Urinary bladder (tissue), 4 donors: ENCODE data around the gene NRXN2. TPM values are rescaled to one million over a fixed set of nuclear protein-coding genes. Genes with fewer than 3 reads are reported as not detected.
"Not testable (repeated sequence)": the region's sequence is repeated elsewhere in the genome, so short reads cannot be mapped to it uniquely, and the experiment has no call there.

Source experiments
- DNase-seq: peaks from one replicate; pipeline ENCODE4 v3.0.0-alpha.2; 2015; ENCODE audit errors: extremely low spot score
- H3K27ac ChIP-seq: one replicate; pipeline ENCODE4 v1.5.1; 2013; ENCODE audit warnings: low read depth, mild to moderate bottlenecking, moderate library complexity
- H3K36me3 ChIP-seq: one replicate; pipeline ENCODE4 v1.6.1; 2013; ENCODE audit warnings: mild to moderate bottlenecking, moderate library complexity; ENCODE audit not compliant: insufficient read depth
- H3K4me1 ChIP-seq: one replicate; pipeline ENCODE4 v1.6.1; 2013; ENCODE audit warnings: mild to moderate bottlenecking, moderate library complexity; ENCODE audit not compliant: insufficient read depth
- H3K4me3 ChIP-seq: one replicate; pipeline ENCODE4 v1.5.1; 2013; ENCODE audit warnings: low read depth, low read length
- WGBS: extraction: QIAGEN DNeasy Blood & Tissue Kit; methylation state at CpG from one replicate; pipeline ENCODE4 v1.1.7; 2013; 5-methylcytosine and 5-hydroxymethylcytosine counted together
- polyA plus RNA-seq: library from polyadenylated mRNA; stranded (reverse); fragments of 200-250 nt; gene quantifications from one replicate; pipeline ENCODE4 v1.2.3, GENCODE V29; 2013
- total RNA-seq: library from RNA; depleted of rRNA; stranded (reverse); fragments of >200 nt; gene quantifications from one replicate; pipeline ENCODE4 v1.2.3, GENCODE V29; 2014
- donor health status: healthy with polysubstance abuse.
- donor health status: healthy.

The NRXN2 gene
- total and polyA plus RNA-seq, 2 donors: 11.5 to 30.5 TPM

- Histone ChIP-seq H3K36me3 (no peaks in the 10 kb centered on the region), H3K27ac (no peak overlapping the region), H3K4me3 (no peak overlapping the region), H3K4me1 (no peaks in the 10 kb centered on the region)
- WGBS: 84% methylated on average over 30 of the region's 30 CpGs
- no peak for DNase-seq
Observed at GRCh38 chr11:64566915-64567891, 155.8 kb downstream of the NRXN2 start.

- H3K36me3 ChIP-seq: no peaks in the 10 kb centered on the region
- H3K4me1 ChIP-seq: no peaks in the 10 kb centered on the region
- 34% methylated on average over 18 of the region's 18 CpGs for WGBS
- no peak overlapping the region for H3K27ac ChIP-seq
- H3K4me3 ChIP-seq: no peak overlapping the region
- no peak for DNase-seq
Observed at GRCh38 chr11:64566042-64566914, 156.7 kb downstream of the NRXN2 start.

- Histone ChIP-seq H3K4me1 (no peaks in the 10 kb centered on the region), H3K4me3 (no peak overlapping the region), H3K27ac (no peak overlapping the region), H3K36me3 (no peaks in the 10 kb centered on the region)
- WGBS: 90% methylated on average over 24 of the region's 24 CpGs
- DNase-seq: no peak
Observed at GRCh38 chr11:64564947-64565889, 157.8 kb downstream of the NRXN2 start.

GRCh38 chr11:64564419-64564818 lies 158.6 kb downstream of the NRXN2 start:
- no peak for DNase-seq
- Histone ChIP-seq H3K36me3 (no peaks in the 10 kb centered on the region), H3K27ac (no peak overlapping the region), H3K4me3 (no peak overlapping the region), H3K4me1 (no peaks in the 10 kb centered on the region)
- WGBS: 95% methylated on average over 7 of the region's 7 CpGs

- no peak for DNase-seq
- Histone ChIP-seq H3K36me3 (no peaks in the 10 kb centered on the region), H3K4me1 (no peaks in the 10 kb centered on the region), H3K27ac (no peak overlapping the region), H3K4me3 (no peak overlapping the region)
- WGBS: 93% methylated on average over 12 of the region's 12 CpGs
Observed at GRCh38 chr11:64563966-64564365, 159.0 kb downstream of the NRXN2 start.

GRCh38 chr11:64562723-64563351 lies 160.2 kb downstream of the NRXN2 start:
- Histone ChIP-seq H3K36me3 (no peaks in the 10 kb centered on the region), H3K27ac (no peak overlapping the region), H3K4me1 (no peaks in the 10 kb centered on the region), H3K4me3 (no peak overlapping the region)
- DNase-seq: no peak
- WGBS: 95% methylated on average over 15 of the region's 15 CpGs

- no peak for DNase-seq
- no peaks in the 10 kb centered on the region for H3K36me3 ChIP-seq
- H3K27ac ChIP-seq: no peak overlapping the region
- H3K4me3 ChIP-seq: no peak overlapping the region
- 93% methylated on average over 29 of the region's 29 CpGs for WGBS
- H3K4me1 ChIP-seq: no peaks in the 10 kb centered on the region
Observed at GRCh38 chr11:64561984-64562722, 160.8 kb downstream of the NRXN2 start.

GRCh38 chr11:64561429-64561828 lies 161.6 kb downstream of the NRXN2 start:
- H3K36me3 ChIP-seq, H3K27ac ChIP-seq, H3K4me3 ChIP-seq, DNase-seq, H3K4me1 ChIP-seq: not testable (repeated sequence)
- WGBS: 94% methylated on average over 3 of the region's 3 CpGs

- no peak overlapping the region for H3K4me3 ChIP-seq
- H3K27ac ChIP-seq: no peak overlapping the region
- DNase-seq: no peak
- WGBS: 91% methylated on average over 16 of the region's 16 CpGs
- no peaks in the 10 kb centered on the region for H3K36me3 ChIP-seq
- no peaks in the 10 kb centered on the region for H3K4me1 ChIP-seq
Observed at GRCh38 chr11:64560941-64561340, 162.1 kb downstream of the NRXN2 start.

GRCh38 chr11:64560139-64560771 lies 162.7 kb downstream of the NRXN2 start:
- no peak for DNase-seq
- Histone ChIP-seq H3K27ac (no peak overlapping the region), H3K4me1 (no peaks in the 10 kb centered on the region), H3K4me3 (no peak overlapping the region), H3K36me3 (no peaks in the 10 kb centered on the region)
- 76% methylated on average over 15 of the region's 15 CpGs for WGBS

GRCh38 chr11:64559351-64560138 lies 163.5 kb downstream of the NRXN2 start:
- 81% methylated on average over 19 of the region's 19 CpGs for WGBS
- no peak for DNase-seq
- no peak overlapping the region for H3K4me3 ChIP-seq
- no peaks in the 10 kb centered on the region for H3K4me1 ChIP-seq
- H3K36me3 ChIP-seq: no peaks in the 10 kb centered on the region
- H3K27ac ChIP-seq: no peak overlapping the region
